KMS-11 (cell line): ENCODE data around the gene LRRC4C.

ENCODE experiments used
- H2AFZ ChIP-seq: fragments of 200-600 bp; sonication (generic); 2 replicates; pipeline ENCODE4 v1.6.1; 2016; ENCODE audit warnings: antibody characterized with exemption, mixed run types, low read depth
- H3K27ac ChIP-seq: fragments of 200-600 bp; sonication (generic); 2 replicates; pipeline ENCODE4 v1.6.1; 2016; ENCODE audit warnings: mild to moderate bottlenecking, mixed run types
- H3K27me3 ChIP-seq: fragments of 200-600 bp; sonication (generic); 2 replicates; pipeline ENCODE4 v1.6.1; 2017; ENCODE audit warnings: mild to moderate bottlenecking, low read depth, mixed run types, moderate library complexity; ENCODE audit not compliant: insufficient read depth
- H3K36me3 ChIP-seq: fragments of 200-600 bp; sonication (generic); 2 replicates; pipeline ENCODE4 v1.6.1; 2017; ENCODE audit warnings: mild to moderate bottlenecking, mixed run types; ENCODE audit not compliant: insufficient read depth
- H3K4me1 ChIP-seq: fragments of 200-600 bp; sonication (generic); 2 replicates; pipeline ENCODE4 v1.6.1; 2016; ENCODE audit warnings: mild to moderate bottlenecking, low read depth, mixed run types; ENCODE audit not compliant: poor library complexity, severe bottlenecking
- H3K4me2 ChIP-seq: fragments of 200-600 bp; sonication (generic); 2 replicates; pipeline ENCODE4 v1.7.0; 2016; ENCODE audit warnings: mild to moderate bottlenecking, mixed run types
- H3K4me3 ChIP-seq: fragments of 200-600 bp; sonication (generic); IDR thresholded peaks from 2 replicates; pipeline ENCODE4 v1.6.1; 2017; ENCODE audit warnings: low read depth, low read length, mixed read lengths; ENCODE audit not compliant: insufficient read depth
- H3K79me2 ChIP-seq: fragments of 200-600 bp; sonication (generic); 2 replicates; pipeline ENCODE4 v1.6.1; 2016; ENCODE audit warnings: low read depth, mixed run types; ENCODE audit not compliant: insufficient read depth
- H3K9ac ChIP-seq: fragments of 200-600 bp; sonication (generic); 2 replicates; pipeline ENCODE4 v1.6.1; 2016; ENCODE audit warnings: mild to moderate bottlenecking, mixed run types
- H4K20me1 ChIP-seq: fragments of 200-600 bp; sonication (generic); 2 replicates; pipeline ENCODE4 v1.6.1; 2016; ENCODE audit warnings: mild to moderate bottlenecking, mixed run types; ENCODE audit not compliant: insufficient read depth
- CTCF ChIP-seq: fragments of 200-600 bp; sonication (generic); conservative IDR thresholded peaks from 2 replicates; pipeline ENCODE4 v1.6.1; 2017; ENCODE audit warnings: low read depth, mild to moderate bottlenecking, antibody characterized with exemption, low read length, moderate library complexity, mixed read lengths

LRRC4C gene

GRCh38 chr11:40118780-40119179 lies 1340.7 kb downstream of the LRRC4C start:
- Histone ChIP-seq H4K20me1 (no peaks in the 10 kb centered on the region), H3K4me3 (no peak overlapping the region), H3K27me3 (no peaks in the 10 kb centered on the region), H3K4me1 (no peaks in the 10 kb centered on the region), H3K27ac (no peak overlapping the region), H3K4me2 (no peak overlapping the region), H3K36me3 (no peaks in the 10 kb centered on the region), H2AFZ (no peak overlapping the region), H3K79me2 (no peaks in the 10 kb centered on the region), H3K9ac (no peak overlapping the region)
- TF ChIP-seq CTCF, result no peak

GRCh38 chr11:40118026-40118425 lies 1341.4 kb downstream of the LRRC4C start:
- Histone ChIP-seq H3K4me2 (no peak overlapping the region), H3K4me1 (no peaks in the 10 kb centered on the region), H3K4me3 (no peak overlapping the region), H4K20me1 (no peaks in the 10 kb centered on the region), H3K27ac (no peak overlapping the region), H3K27me3 (no peaks in the 10 kb centered on the region), H3K9ac (no peak overlapping the region), H2AFZ (no peak overlapping the region), H3K79me2 (no peaks in the 10 kb centered on the region), H3K36me3 (no peaks in the 10 kb centered on the region)
- no peak for TF ChIP-seq CTCF

GRCh38 chr11:40104941-40105550 lies 1354.4 kb downstream of the LRRC4C start:
- no peaks in the 10 kb centered on the region for H3K27me3 ChIP-seq
- no peak overlapping the region for H3K9ac ChIP-seq
- H3K79me2 ChIP-seq, result no peaks in the 10 kb centered on the region
- H3K36me3 ChIP-seq, result no peaks in the 10 kb centered on the region
- no peaks in the 10 kb centered on the region for H4K20me1 ChIP-seq
- no peaks in the 10 kb centered on the region for H3K4me1 ChIP-seq
- no peak overlapping the region for H3K27ac ChIP-seq
- no peak overlapping the region for H2AFZ ChIP-seq
- H3K4me3 ChIP-seq, result no peak overlapping the region
- TF ChIP-seq CTCF, result no peak
- H3K4me2 ChIP-seq, result no peak overlapping the region

- H2AFZ ChIP-seq, result no peak overlapping the region
- no peaks in the 10 kb centered on the region for H3K4me1 ChIP-seq
- no peak for TF ChIP-seq CTCF
- H3K4me3 ChIP-seq, result no peak overlapping the region
- H4K20me1 ChIP-seq, result no peaks in the 10 kb centered on the region
- H3K9ac ChIP-seq, result no peak overlapping the region
- H3K27ac ChIP-seq, result no peak overlapping the region
- no peaks in the 10 kb centered on the region for H3K27me3 ChIP-seq
- no peak overlapping the region for H3K4me2 ChIP-seq
- H3K79me2 ChIP-seq, result no peaks in the 10 kb centered on the region
- no peaks in the 10 kb centered on the region for H3K36me3 ChIP-seq
Measured at GRCh38 chr11:40100781-40101180, 1358.7 kb downstream of the LRRC4C start.
